HG03521 (cell line): ENCODE data around the gene HOXB1.
"Not testable (repeated sequence)": the region's sequence is repeated elsewhere in the genome, so short reads cannot be mapped to it uniquely, and the experiment has no call there.

Source experiments
- ATAC-seq: cut with Tn5 transposase; IDR thresholded peaks from one replicate; pipeline ENCODE4 v1.9.1; 2021; ENCODE audit warnings: mild to moderate bottlenecking, moderate library complexity; ENCODE audit not compliant: unreplicated experiment

HOXB1 gene

GRCh38 chr17:48544349-48545021, 13.7 kb upstream of the HOXB1 start:
- ATAC-seq = no peak

- no peak for ATAC-seq
Measured at GRCh38 chr17:48543854-48544348, 13.1 kb upstream of the HOXB1 start.

- no peak for ATAC-seq
Measured at GRCh38 chr17:48543107-48543853, 12.5 kb upstream of the HOXB1 start.

GRCh38 chr17:48542698-48543106, 11.9 kb upstream of the HOXB1 start:
- no peak for ATAC-seq

GRCh38 chr17:48542114-48542656, 11.4 kb upstream of the HOXB1 start:
- no peak for ATAC-seq

GRCh38 chr17:48541577-48542113, 10.8 kb upstream of the HOXB1 start:
- no peak for ATAC-seq

- no peak for ATAC-seq
Measured at GRCh38 chr17:48541036-48541576, 10.3 kb upstream of the HOXB1 start.

GRCh38 chr17:48540213-48540612, 9.4 kb upstream of the HOXB1 start:
- no peak for ATAC-seq

GRCh38 chr17:48539177-48539576, 8.4 kb upstream of the HOXB1 start:
- ATAC-seq = no peak

- ATAC-seq = no peak
Measured at GRCh38 chr17:48537316-48537715, 6.5 kb upstream of the HOXB1 start.

- not testable (repeated sequence) for ATAC-seq
Measured at GRCh38 chr17:48535793-48536559, 5.2 kb upstream of the HOXB1 start.

GRCh38 chr17:48532261-48532660, 1.4 kb upstream of the HOXB1 start:
- no peak for ATAC-seq

- no peak for ATAC-seq
Measured at GRCh38 chr17:48530208-48530886, 464 bp downstream of the HOXB1 start.

- no peak for ATAC-seq
Measured at GRCh38 chr17:48529683-48530009, 1.2 kb downstream of the HOXB1 start.

GRCh38 chr17:48528936-48529682, 1.7 kb downstream of the HOXB1 start:
- no peak for ATAC-seq

- no peak for ATAC-seq
Measured at GRCh38 chr17:48528153-48528935, 2.5 kb downstream of the HOXB1 start.

GRCh38 chr17:48527547-48527932, 3.3 kb downstream of the HOXB1 start:
- no peak for ATAC-seq

GRCh38 chr17:48526608-48527546, 3.9 kb downstream of the HOXB1 start:
- ATAC-seq = no peak
